ENCODE data around the gene DCST1. TPM values are rescaled to one million over a fixed set of nuclear protein-coding genes. Genes with fewer than 3 reads are reported as not detected.

The DCST1 gene
- total and polyA plus RNA-seq, 2 of the 8 experiments (the other 6 are each of a cell fraction or from before 2014, with no cell fraction given) = not detected

DNA sequence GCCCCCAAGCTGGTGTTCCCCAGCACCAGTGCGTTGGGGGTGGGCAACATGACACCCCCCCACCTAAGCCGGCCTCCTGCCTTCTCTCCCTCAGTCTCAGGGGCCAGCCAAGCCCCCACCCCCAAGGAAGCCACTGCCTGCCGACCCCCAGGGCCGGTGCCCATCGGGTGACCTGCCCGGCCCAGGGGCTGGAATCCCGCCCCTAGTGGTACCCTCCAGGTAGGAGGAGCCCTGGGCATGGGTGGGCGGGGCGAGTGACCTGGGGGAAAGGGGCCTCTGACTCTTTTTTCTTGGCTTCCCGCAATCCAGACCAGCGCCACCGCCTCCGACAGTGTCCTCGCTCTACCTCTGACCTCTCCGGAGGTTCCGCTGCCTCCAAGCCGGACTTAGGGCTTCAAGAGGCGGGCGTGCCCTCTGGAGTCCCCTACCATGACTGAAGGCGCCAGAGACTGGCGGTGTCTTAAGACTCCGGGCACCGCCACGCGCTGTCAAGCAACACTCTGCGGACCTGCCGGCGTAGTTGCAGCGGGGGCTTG is 28.6 kb downstream of the DCST1 start (continued):
- no peak for TF ChIP-seq HDAC2 (IDR thresholded peaks at IDR 0.05; ENCODE audit: borderline replicate concordance in 1 of 2, low read depth in 2 of 2, low read length in 2 of 2)
- no peak for TF ChIP-seq GABPA (IDR thresholded peaks at IDR 0.05; ENCODE audit: borderline replicate concordance, insufficient read depth, low read length)
- TF ChIP-seq, protein P1, sequence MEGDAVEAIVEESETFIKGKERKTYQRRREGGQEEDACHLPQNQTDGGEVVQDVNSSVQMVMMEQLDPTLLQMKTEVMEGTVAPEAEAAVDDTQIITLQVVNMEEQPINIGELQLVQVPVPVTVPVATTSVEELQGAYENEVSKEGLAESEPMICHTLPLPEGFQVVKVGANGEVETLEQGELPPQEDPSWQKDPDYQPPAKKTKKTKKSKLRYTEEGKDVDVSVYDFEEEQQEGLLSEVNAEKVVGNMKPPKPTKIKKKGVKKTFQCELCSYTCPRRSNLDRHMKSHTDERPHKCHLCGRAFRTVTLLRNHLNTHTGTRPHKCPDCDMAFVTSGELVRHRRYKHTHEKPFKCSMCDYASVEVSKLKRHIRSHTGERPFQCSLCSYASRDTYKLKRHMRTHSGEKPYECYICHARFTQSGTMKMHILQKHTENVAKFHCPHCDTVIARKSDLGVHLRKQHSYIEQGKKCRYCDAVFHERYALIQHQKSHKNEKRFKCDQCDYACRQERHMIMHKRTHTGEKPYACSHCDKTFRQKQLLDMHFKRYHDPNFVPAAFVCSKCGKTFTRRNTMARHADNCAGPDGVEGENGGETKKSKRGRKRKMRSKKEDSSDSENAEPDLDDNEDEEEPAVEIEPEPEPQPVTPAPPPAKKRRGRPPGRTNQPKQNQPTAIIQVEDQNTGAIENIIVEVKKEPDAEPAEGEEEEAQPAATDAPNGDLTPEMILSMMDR (IDR thresholded peaks at IDR 0.05; ENCODE audit: control extremely low read depth in 1 of 3, insufficient read depth in 1 of 3, low read depth in 1 of 3, low read length in 3 of 3) = peak in 2 of 3 experiments; percentile 44 to 56; a peak in 3 of 4 replicates
- TF ChIP-seq NANOG (IDR thresholded peaks at IDR 0.05; ENCODE audit: insufficient read depth, low read depth, low read length, poor library complexity, severe bottlenecking) = no peak
